Esophagus mucosa (tissue), 1 donor: Measurements from ENCODE around the gene RNF40. TPM values are rescaled to one million over a fixed set of nuclear protein-coding genes. Genes with fewer than 3 reads are reported as not detected.

ENCODE experiments used
- ATAC-seq: fragments of 200-7000 bp; cut with Tn5 transposase; one replicate; pipeline ENCODE4 v1.9.1; 2020
- total RNA-seq: library from RNA; stranded (reverse); gene quantifications from one replicate; pipeline ENCODE4 v1.2.4, GENCODE V29; 2023
- donor health status: DM: yes; HTN: yes; CAD: no.

The RNF40 gene
- total RNA-seq, 1 donor from 2014 or later: 56.8 TPM

- ATAC-seq: peak; percentile 93
Measured at GRCh38 chr16:30740364-30741251, 21.5 kb upstream of the RNF40 start.

GRCh38 chr16:30741461-30741914 is 20.6 kb upstream of the RNF40 start:
- peak; percentile 92 for ATAC-seq

GRCh38 chr16:30743716-30744115 is 18.4 kb upstream of the RNF40 start:
- ATAC-seq: no peak

GRCh38 chr16:30744183-30744582 is 17.9 kb upstream of the RNF40 start:
- no peak for ATAC-seq

GRCh38 chr16:30745082-30745481 is 17.0 kb upstream of the RNF40 start:
- no peak for ATAC-seq

GRCh38 chr16:30746638-30747175 is 15.4 kb upstream of the RNF40 start:
- ATAC-seq: no peak

- no peak for ATAC-seq
Measured at GRCh38 chr16:30747331-30747730, 14.8 kb upstream of the RNF40 start.

GRCh38 chr16:30747799-30748633 is 14.1 kb upstream of the RNF40 start, which contains the start of gene PHKG2:
Gene PHKG2, plus strand, starts transcription at chr16:30748425. Its CDS starts 396 bp downstream, at chr16:30748821.
- peak; percentile 98 for ATAC-seq

GRCh38 chr16:30748634-30749445 is 13.3 kb upstream of the RNF40 start:
- ATAC-seq: peak; percentile 36

GRCh38 chr16:30750201-30750600 is 11.9 kb upstream of the RNF40 start:
- no peak for ATAC-seq

- no peak for ATAC-seq
Measured at GRCh38 chr16:30750876-30751465, 11.2 kb upstream of the RNF40 start.

GRCh38 chr16:30753596-30753995 is 8.5 kb upstream of the RNF40 start:
- ATAC-seq: no peak

GRCh38 chr16:30755955-30756780 is 6.0 kb upstream of the RNF40 start:
- no peak for ATAC-seq

- ATAC-seq: peak; percentile 5
Measured at GRCh38 chr16:30756781-30757100, 5.4 kb upstream of the RNF40 start.

GRCh38 chr16:30757316-30757715 is 4.8 kb upstream of the RNF40 start:
- no peak for ATAC-seq

- no peak for ATAC-seq
Measured at GRCh38 chr16:30758988-30759491, 3.1 kb upstream of the RNF40 start.

GRCh38 chr16:30760001-30760559 is 2.0 kb upstream of the RNF40 start:
- ATAC-seq: no peak

- ATAC-seq: no peak
Measured at GRCh38 chr16:30760577-30761426, 1.3 kb upstream of the RNF40 start.

GRCh38 chr16:30761427-30761927 is 645 bp upstream of the RNF40 start:
- peak; percentile 15 for ATAC-seq
